AG10803 (cell line): ENCODE results near the gene TMEM238L.

Experiments used
- DNase-seq: peaks from one replicate; pipeline ENCODE4 v3.0.0; 2010; ENCODE audit warnings: low read depth
- H3K4me3 ChIP-seq: 2 replicates; pipeline ENCODE4 v1.5.1; 2011; ENCODE audit warnings: mild to moderate bottlenecking, low read length, control low read depth
- CTCF ChIP-seq: conservative IDR thresholded peaks from 2 replicates; pipeline ENCODE4 v1.5.1; 2011; ENCODE audit warnings: mild to moderate bottlenecking, low read length, control low read depth, inconsistent platforms

The TMEM238L gene

GRCh38 chr17:10821054-10821453, 17.2 kb upstream of the TMEM238L start:
- no peak for DNase-seq
- H3K4me3 ChIP-seq, result no peak overlapping the region
- TF ChIP-seq CTCF, result no peak

- no peak overlapping the region for H3K4me3 ChIP-seq
- DNase-seq, result no peak
- TF ChIP-seq CTCF, result no peak
Measured at GRCh38 chr17:10815319-10815718, 11.4 kb upstream of the TMEM238L start.

GRCh38 chr17:10814075-10814474, 10.2 kb upstream of the TMEM238L start:
- DNase-seq, result no peak
- TF ChIP-seq CTCF, result no peak
- H3K4me3 ChIP-seq, result no peak overlapping the region

DNA sequence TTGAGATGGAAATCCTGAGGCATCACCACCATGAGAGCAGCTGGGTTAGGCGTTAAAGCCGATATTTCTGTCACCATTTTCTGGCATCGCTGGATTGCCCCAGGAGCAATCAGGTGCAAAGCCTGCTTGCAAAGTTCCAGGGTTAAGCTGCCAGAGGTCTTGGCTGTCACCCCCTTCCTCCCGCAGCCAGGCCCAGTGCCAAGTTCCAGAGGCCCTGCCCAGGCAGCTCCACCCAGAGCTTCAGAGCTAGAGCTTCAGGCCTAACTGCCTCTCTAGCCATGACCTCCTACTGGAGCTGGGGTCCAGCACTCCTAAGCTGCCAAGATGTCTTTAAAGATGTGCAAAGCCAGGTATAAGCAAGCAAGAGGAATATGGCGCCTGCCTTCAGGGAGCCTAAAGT, 8.8 kb upstream of the TMEM238L start:
- DNase-seq, result no peak
- no peak overlapping the region for H3K4me3 ChIP-seq
- no peak for TF ChIP-seq CTCF

- DNase-seq, result no peak
- TF ChIP-seq CTCF, result no peak
- H3K4me3 ChIP-seq, result no peak overlapping the region
Measured at GRCh38 chr17:10809605-10810004, 5.7 kb upstream of the TMEM238L start.

DNA sequence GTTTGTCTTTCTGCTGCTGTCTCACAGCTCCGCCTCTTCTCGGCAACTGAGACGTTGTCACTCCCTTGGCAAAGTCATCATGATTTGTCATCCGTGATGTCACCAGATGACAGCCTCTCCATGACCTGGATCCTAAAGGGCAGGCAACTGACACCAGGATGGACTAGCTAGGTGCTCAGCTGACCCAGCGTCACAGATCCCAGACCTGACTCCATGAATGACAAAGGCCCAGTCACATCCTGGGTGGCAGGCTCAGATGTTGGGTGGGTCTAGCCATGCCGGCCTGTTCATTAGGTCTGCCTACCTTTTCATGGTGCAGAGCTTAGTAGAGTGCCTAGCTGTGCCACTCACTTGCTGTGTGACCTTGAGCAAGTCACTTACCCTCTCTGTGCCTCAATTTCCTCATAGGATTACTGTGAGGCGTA, 3.8 kb upstream of the TMEM238L start:
- no peak for TF ChIP-seq CTCF
- DNase-seq, result no peak

DNA sequence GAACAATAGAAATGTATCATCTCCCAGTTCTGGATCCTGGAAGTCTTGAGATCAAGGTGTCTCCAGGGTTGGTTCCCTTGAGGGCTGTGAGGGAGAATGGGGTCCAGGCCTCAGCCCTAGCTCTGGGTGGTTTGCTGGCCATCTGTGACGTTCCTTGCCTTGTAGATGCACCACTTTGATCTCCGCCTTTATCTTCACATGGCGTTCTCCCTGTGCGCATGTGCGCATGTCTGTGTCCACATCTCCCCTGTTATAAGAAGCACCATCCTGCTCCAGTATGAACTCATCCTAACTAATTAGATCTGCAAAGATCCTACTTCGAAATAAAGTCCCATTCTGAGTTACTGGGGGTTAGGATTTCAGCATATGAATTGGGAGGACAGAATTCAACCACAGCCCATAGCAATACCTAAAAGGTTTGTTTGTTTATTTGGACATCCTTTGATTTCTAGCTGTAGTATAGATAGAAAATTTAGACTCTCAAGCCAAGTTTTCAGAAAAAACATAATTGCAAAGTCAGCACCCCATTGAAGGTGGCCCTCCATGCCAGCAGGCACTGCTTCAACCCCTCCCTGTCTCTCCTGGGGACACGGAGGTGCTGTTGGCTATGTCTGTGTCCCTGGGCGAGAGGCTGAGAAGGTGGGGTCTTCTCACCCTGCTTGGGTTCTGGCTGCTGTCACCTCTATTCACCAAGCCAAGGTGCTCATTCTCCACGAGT, 2.8 kb upstream of the TMEM238L start:
- no peak for DNase-seq
- TF ChIP-seq CTCF, result no peak
- no peak overlapping the region for H3K4me3 ChIP-seq

More for the DNA sequence above, 3.8 kb upstream of the TMEM238L start:
- H3K4me3 ChIP-seq, result no peak overlapping the region
